Epithelial cell of proximal tubule (primary cell): ENCODE results near the gene TGFBR3L. TPM values are rescaled to one million over a fixed set of nuclear protein-coding genes. Genes with fewer than 3 reads are reported as not detected.
A peak's percentile ranks its signal among the peaks of the same experiment; 100 is the strongest.

Source experiments
- DNase-seq: peaks from one replicate; pipeline ENCODE4 v3.0.0-alpha.2; 2011; ENCODE audit warnings: low read depth
- H3K4me3 ChIP-seq: 2 replicates; pipeline ENCODE4 v1.5.1; 2011; ENCODE audit warnings: low read depth, mild to moderate bottlenecking, low read length
- CTCF ChIP-seq: conservative IDR thresholded peaks from 2 replicates; pipeline ENCODE4 v1.5.1; 2012; ENCODE audit warnings: low read depth, mild to moderate bottlenecking, low read length
- total RNA-seq: library from RNA; depleted of rRNA; stranded (reverse); fragments of >200 nt; gene quantifications from 2 replicates; pipeline ENCODE4 v1.2.3, GENCODE V29; 2015

The TGFBR3L gene
- total RNA-seq = 1.6 and 16.8 TPM in 2 replicates

DNA sequence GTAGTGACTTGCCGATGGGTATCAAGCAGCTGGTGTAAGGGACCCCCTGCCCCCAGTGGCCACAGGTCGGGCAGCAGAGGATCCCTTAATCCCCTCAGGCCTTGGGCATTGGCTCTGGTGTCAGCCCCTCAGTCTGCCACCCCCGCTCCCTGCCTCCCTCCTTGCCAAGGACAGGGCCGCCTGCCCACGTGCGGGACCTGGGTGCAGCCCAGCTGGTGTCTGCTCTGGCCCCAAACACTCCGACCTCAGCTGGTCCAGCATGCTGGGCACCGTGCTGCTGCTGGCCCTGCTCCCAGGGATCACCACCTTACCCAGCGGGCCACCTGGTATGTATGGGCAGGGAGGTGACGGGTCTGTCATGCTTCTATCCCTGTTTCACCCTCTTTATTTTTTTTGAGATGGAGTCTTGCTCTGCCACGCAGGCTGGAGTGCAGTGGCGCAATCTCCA, at the start of gene TGFBR3L:
TGFBR3L (plus strand) TSS at position 233 of the 448 bp plus-strand sequence.
- no peak for TF ChIP-seq CTCF
- H3K4me3 ChIP-seq = no peak within 1 kb of the TSS
- DNase-seq = no peak

GRCh38 chr19:7865262-7865911, 49.2 kb upstream of the TGFBR3L start:
- TF ChIP-seq CTCF = no peak
- no peak for DNase-seq
- no peak overlapping the region for H3K4me3 ChIP-seq

GRCh38 chr19:7866399-7867091, 48.1 kb upstream of the TGFBR3L start:
- no peak for DNase-seq
- TF ChIP-seq CTCF = no peak
- H3K4me3 ChIP-seq = no peak overlapping the region

DNA sequence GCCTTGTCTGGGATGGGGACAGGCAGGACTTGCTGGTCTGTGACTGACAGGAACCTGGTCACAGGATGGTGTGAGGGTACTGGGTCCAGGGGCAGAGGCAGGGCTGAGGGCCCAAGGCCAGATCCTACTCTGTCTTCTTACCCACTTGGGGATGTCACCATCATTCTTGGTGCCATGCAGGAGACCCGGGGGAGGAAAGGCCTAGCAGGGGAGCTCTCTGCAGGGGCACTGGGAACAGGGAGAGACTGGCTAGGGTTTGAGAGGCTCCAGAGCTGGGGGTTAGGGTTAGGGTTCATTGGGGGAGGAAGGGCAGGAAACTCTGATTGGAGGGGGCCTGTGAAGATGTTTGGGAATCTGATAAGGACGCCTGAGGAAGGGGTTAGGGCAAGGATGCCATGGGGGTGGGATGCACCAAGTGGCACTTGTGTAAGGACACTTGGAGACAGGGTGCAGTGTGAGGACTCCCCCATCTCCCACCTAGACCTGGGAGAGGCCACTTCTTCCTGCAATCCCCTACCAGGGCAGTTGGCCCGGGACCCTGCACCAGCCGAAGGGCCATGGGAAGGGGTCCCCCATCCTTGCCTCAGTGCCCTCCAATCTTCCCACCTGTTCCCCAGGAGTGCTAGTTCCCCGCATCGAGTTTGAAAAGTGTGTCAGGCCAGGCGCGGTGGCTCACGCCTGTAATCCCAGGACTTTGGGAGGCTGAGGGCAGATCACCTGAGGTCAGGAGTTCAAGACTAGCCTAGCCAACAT, 47.4 kb upstream of the TGFBR3L start:
- no peak for DNase-seq
- TF ChIP-seq CTCF = no peak
- no peak overlapping the region for H3K4me3 ChIP-seq

GRCh38 chr19:7868326-7868670, 46.3 kb upstream of the TGFBR3L start:
- no peak overlapping the region for H3K4me3 ChIP-seq
- TF ChIP-seq CTCF = no peak
- DNase-seq = no peak

DNA sequence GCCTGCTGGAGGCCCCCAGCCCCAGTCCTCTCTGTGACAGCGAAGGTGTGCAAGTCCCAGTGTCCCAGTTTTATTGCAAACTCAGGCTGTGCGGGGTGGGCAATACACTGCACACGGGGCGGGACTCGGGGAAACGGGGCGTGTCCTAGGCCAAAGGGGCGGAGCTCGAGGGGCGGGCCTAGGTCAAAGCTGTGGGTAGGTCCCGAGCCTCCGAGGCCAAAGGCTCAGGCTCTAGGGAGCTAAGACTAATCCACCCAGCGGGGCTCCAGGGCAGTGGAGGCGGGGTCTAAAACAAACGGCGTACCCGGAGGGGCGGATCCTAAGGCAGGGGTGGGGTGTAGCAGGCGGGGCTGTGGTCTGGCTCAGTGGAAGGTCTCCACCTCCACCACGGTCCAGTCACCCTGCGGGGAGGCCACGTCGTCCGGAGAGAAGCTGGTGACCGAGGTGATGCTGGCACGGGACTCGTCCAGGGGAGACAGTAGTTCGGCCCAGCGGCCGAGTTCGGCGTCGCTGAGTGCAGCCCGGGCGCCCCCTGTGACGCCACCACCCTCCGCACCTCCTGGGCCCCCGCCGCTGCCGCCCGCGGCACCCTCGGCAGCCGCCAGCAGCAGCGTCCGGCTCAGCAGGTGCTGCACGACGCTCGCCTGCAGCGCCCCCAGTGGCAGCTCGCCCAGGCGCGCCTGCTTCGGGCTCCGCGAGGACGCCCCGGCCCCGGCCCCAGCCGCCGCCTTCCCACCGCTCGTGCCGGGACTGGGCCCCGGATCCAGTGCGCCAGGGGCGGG, 45.8 kb upstream of the TGFBR3L start:
- TF ChIP-seq CTCF = peak; percentile 59
- peak overlapping the region; percentile 48 for H3K4me3 ChIP-seq
- no peak for DNase-seq
